ENCODE results near the gene ABLIM1. TPM values are rescaled to one million over a fixed set of nuclear protein-coding genes. Genes with fewer than 3 reads are reported as not detected.

The ABLIM1 gene
- total and polyA plus RNA-seq, 2 of the 13 experiments (the other 11 are each of a cell fraction or from before 2014, with no cell fraction given): 59.4 to 92.7 TPM

DNA sequence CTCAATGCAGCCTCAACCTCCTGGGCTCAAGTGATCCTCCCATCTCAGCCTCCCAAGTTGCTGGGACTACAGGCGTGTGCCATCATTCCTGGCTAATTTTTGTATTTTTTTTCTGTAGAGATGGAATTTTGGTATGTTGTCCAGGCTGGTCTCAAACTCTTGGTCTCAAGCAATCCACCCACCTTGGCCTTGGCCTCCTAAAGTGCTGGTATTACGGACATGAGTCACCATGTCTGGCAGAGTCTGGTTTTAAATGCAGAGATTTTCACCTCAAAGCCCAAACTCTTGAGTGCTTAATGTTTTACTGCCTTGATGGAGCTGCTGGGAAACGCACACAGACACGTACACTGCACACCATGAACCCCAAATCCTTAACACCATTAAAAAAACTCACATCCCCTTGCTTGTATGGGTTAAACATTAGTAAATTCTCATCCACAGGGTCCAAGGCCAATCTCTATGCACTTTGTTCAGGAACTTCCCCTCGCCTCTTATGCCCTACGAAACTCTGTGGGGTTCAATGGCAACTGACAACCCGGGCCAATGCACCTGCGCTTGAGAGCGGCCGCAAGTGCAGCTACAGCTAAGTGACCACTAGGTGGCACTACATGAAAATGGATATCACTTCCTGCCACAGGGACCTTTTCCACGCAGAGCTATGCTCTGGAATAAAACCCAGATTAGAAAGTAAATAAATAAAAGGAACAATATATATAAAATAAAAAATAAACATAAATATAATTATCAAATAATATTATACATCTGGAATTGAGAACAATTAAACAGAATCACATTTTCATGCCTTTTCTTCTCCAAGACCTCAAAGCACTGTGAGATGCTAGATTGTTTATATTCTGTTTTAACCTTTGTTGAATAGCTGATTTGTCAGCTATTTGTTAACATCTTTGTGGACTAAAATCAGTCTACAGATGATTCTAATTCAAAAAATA, 186.8 kb downstream of the ABLIM1 start (continued):
- TF ChIP-seq, protein P1, sequence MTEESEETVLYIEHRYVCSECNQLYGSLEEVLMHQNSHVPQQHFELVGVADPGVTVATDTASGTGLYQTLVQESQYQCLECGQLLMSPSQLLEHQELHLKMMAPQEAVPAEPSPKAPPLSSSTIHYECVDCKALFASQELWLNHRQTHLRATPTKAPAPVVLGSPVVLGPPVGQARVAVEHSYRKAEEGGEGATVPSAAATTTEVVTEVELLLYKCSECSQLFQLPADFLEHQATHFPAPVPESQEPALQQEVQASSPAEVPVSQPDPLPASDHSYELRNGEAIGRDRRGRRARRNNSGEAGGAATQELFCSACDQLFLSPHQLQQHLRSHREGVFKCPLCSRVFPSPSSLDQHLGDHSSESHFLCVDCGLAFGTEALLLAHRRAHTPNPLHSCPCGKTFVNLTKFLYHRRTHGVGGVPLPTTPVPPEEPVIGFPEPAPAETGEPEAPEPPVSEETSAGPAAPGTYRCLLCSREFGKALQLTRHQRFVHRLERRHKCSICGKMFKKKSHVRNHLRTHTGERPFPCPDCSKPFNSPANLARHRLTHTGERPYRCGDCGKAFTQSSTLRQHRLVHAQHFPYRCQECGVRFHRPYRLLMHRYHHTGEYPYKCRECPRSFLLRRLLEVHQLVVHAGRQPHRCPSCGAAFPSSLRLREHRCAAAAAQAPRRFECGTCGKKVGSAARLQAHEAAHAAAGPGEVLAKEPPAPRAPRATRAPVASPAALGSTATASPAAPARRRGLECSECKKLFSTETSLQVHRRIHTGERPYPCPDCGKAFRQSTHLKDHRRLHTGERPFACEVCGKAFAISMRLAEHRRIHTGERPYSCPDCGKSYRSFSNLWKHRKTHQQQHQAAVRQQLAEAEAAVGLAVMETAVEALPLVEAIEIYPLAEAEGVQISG (CRISPR knock-in tag; IDR thresholded peaks at IDR 0.05): 0 out of 2 replicates have a peak, but pooled peaks have one; percentile 27
- TF ChIP-seq TGIF2 (CRISPR knock-in tag; IDR thresholded peaks at IDR 0.05): 0 out of 2 replicates have a peak, but pooled peaks have one; percentile 40
- TF ChIP-seq, protein P2, sequence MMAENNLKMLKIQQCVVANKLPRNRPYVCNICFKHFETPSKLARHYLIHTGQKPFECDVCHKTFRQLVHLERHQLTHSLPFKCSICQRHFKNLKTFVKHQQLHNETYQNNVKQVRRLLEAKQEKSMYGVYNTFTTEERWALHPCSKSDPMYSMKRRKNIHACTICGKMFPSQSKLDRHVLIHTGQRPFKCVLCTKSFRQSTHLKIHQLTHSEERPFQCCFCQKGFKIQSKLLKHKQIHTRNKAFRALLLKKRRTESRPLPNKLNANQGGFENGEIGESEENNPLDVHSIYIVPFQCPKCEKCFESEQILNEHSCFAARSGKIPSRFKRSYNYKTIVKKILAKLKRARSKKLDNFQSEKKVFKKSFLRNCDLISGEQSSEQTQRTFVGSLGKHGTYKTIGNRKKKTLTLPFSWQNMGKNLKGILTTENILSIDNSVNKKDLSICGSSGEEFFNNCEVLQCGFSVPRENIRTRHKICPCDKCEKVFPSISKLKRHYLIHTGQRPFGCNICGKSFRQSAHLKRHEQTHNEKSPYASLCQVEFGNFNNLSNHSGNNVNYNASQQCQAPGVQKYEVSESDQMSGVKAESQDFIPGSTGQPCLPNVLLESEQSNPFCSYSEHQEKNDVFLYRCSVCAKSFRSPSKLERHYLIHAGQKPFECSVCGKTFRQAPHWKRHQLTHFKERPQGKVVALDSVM (CRISPR knock-in tag; IDR thresholded peaks at IDR 0.05): 0 out of 2 replicates have a peak, but pooled peaks have one; percentile 34
- TF ChIP-seq NCOA2 (CRISPR knock-in tag; IDR thresholded peaks at IDR 0.05): 0 out of 2 replicates have a peak, but pooled peaks have one; percentile 20

DNA sequence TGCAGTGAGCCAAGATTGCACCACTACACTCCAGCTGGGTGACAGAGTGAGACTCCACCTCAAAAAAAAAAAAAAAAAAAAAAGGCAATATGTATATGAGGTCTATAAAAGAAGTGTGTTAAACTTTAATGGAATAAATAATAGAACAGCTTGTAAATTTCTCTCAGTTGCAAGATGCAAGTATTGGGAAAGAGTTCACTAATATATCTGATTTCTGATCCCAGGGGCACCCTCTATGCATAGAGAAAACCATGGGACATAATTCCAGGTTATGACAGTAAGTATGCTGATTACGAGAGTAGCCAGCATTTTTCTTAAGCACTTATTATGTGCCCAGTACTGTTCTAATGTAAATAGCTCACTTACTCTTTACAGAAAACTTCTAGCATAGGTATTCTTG, 187.7 kb downstream of the ABLIM1 start:
- Histone ChIP-seq H3K4me3 (replicated peaks in 1 of 3; ENCODE audit: insufficient read depth in 1 of 3, low read depth in 2 of 3, low read length in 3 of 3) (no peak overlapping the region), H3K27ac (ENCODE audit: extremely low read length, insufficient read depth, low read length) (no peak overlapping the region), H3K27me3 (ENCODE audit: control insufficient read depth in 1 of 2, insufficient read depth in 2 of 2, low read length in 2 of 2) (no peaks in the 10 kb centered on the region), H2AFZ (ENCODE audit: low read length) (no peak overlapping the region), H3K9me3 (ENCODE audit: low read length) (no peaks in the 10 kb centered on the region), H3K79me2 (ENCODE audit: insufficient read depth, low read length) (no peaks in the 10 kb centered on the region), H3K9ac (ENCODE audit: insufficient read depth, low read depth, low read length) (no peak overlapping the region), H3K36me3 (replicated peaks in 1 of 2; ENCODE audit: control insufficient read depth in 1 of 2, insufficient read depth in 2 of 2, low read length in 2 of 2) (peaks cover 14 to 46% of the 10 kb centered on the region in 2 experiments), H3K4me1 (ENCODE audit: insufficient read depth, low read length) (peaks cover 45% of the 10 kb centered on the region), H3K4me2 (ENCODE audit: low read depth, low read length) (no peak overlapping the region), H4K20me1 (ENCODE audit: insufficient read depth, low read length) (no peaks in the 10 kb centered on the region)
- WGBS (ENCODE audit: low lambda C conversion rate): 93% methylated on average over 1 of the region's 1 CpG
- BruUV-seq (replicated peaks): no TSS peak
- ChIA-PET CTCF (ENCODE audit: low intra/inter-chr PET ratio, low total read pairs) (interaction anchor here (5.2 kb wide), 1 partner anchor 78 kb away, joined by 57 read pairs; no protein-coding TSS in a partner anchor), POLR2A (no interaction called here)
- intact Hi-C loops (cut with micrococcal nuclease; ENCODE audit: unreplicated experiment): loop anchor here (2.0 to 5.0 kb wide), 2 partner anchors 37 to 224 kb away; no protein-coding TSS in a partner anchor
- FAIRE-seq (no peak), ATAC-seq (no peak), DNase-seq (ENCODE audit: low spot score) (no peak)
- in situ Hi-C loops (cut with HindIII; ENCODE audit: extremely low pct_ligation_motif_present, low pct_unique_long_range_greater_than_20kb): loop anchor here (5.0 kb wide), 2 partner anchors 77 to 227 kb away; no protein-coding TSS in a partner anchor
- TF ChIP-seq, protein P3, sequence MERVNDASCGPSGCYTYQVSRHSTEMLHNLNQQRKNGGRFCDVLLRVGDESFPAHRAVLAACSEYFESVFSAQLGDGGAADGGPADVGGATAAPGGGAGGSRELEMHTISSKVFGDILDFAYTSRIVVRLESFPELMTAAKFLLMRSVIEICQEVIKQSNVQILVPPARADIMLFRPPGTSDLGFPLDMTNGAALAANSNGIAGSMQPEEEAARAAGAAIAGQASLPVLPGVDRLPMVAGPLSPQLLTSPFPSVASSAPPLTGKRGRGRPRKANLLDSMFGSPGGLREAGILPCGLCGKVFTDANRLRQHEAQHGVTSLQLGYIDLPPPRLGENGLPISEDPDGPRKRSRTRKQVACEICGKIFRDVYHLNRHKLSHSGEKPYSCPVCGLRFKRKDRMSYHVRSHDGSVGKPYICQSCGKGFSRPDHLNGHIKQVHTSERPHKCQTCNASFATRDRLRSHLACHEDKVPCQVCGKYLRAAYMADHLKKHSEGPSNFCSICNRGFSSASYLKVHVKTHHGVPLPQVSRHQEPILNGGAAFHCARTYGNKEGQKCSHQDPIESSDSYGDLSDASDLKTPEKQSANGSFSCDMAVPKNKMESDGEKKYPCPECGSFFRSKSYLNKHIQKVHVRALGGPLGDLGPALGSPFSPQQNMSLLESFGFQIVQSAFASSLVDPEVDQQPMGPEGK (CRISPR knock-in tag; IDR thresholded peaks at IDR 0.05): no peak
- no peak for TF ChIP-seq SMAD3 (CRISPR knock-in tag; IDR thresholded peaks at IDR 0.05)
- TF ChIP-seq, protein P4, sequence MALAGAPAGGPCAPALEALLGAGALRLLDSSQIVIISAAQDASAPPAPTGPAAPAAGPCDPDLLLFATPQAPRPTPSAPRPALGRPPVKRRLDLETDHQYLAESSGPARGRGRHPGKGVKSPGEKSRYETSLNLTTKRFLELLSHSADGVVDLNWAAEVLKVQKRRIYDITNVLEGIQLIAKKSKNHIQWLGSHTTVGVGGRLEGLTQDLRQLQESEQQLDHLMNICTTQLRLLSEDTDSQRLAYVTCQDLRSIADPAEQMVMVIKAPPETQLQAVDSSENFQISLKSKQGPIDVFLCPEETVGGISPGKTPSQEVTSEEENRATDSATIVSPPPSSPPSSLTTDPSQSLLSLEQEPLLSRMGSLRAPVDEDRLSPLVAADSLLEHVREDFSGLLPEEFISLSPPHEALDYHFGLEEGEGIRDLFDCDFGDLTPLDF (CRISPR knock-in tag; IDR thresholded peaks at IDR 0.05): no peak
- no peak for TF ChIP-seq XBP1 (CRISPR knock-in tag; IDR thresholded peaks at IDR 0.05)
- TF ChIP-seq DNMT1 (CRISPR knock-in tag; IDR thresholded peaks at IDR 0.05): no peak
- no peak for TF ChIP-seq SALL2 (CRISPR knock-in tag; IDR thresholded peaks at IDR 0.05)
- no peak for TF ChIP-seq ZNF841 (CRISPR knock-in tag; IDR thresholded peaks at IDR 0.05; ENCODE audit: borderline replicate concordance)
- TF ChIP-seq ZNF605 (CRISPR knock-in tag; IDR thresholded peaks at IDR 0.05): no peak
- no peak for TF ChIP-seq ZNF101 (CRISPR knock-in tag; IDR thresholded peaks at IDR 0.05; ENCODE audit: borderline replicate concordance, low read depth)

Data from HepG2 (cell line).